Measurements from ENCODE around the gene NECAB2.

Gene NECAB2

DNA sequence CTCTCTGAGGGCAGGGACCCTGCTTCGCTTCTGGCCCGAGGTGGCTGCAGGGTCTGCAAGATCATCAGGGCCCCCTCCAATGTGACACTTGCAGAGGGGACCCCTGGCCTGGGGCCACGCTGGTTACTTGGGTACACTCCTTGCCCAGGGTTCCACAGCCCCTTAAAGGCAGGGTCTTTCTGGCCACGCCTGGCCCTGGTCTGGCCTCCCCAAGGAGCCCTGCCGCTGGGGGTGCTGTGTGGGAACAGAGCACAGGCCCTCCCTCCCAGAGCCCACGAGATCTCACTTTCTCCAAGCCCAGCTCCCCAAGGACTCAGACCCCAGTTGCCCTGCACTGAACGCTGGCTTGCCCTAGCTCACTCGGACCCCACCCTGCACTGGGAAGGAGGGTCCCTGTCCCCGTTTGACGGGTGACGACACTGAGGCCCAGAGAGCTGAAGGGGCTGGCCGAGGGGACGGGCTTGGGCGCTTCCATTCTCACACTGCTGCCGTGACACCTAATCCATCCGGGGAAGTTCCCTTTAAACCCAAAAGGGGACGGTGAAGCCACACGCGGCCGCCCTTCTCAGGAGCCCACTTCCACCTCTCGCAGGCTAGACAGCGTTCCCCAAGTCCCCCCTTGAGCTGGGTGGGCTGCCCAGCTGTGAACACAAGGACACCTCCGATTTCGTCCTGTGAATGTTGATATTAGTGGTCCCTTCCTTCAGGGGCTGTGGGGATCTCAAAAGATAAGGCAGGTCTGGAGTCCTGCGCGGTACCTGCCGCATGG, 41.9 kb upstream of the NECAB2 start:
- TF ChIP-seq, protein P1, sequence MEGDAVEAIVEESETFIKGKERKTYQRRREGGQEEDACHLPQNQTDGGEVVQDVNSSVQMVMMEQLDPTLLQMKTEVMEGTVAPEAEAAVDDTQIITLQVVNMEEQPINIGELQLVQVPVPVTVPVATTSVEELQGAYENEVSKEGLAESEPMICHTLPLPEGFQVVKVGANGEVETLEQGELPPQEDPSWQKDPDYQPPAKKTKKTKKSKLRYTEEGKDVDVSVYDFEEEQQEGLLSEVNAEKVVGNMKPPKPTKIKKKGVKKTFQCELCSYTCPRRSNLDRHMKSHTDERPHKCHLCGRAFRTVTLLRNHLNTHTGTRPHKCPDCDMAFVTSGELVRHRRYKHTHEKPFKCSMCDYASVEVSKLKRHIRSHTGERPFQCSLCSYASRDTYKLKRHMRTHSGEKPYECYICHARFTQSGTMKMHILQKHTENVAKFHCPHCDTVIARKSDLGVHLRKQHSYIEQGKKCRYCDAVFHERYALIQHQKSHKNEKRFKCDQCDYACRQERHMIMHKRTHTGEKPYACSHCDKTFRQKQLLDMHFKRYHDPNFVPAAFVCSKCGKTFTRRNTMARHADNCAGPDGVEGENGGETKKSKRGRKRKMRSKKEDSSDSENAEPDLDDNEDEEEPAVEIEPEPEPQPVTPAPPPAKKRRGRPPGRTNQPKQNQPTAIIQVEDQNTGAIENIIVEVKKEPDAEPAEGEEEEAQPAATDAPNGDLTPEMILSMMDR (IDR thresholded peaks at IDR 0.05; ENCODE audit: borderline replicate concordance, control extremely low read depth, extremely low read depth, insufficient read depth, missing control alignments) = no peak
- in situ Hi-C loops (cut with MboI; ENCODE audit: low sequenced_read_pairs, unreplicated experiment) = no loop called here
- no peak for DNase-seq (ENCODE audit: low spot score)

DNA sequence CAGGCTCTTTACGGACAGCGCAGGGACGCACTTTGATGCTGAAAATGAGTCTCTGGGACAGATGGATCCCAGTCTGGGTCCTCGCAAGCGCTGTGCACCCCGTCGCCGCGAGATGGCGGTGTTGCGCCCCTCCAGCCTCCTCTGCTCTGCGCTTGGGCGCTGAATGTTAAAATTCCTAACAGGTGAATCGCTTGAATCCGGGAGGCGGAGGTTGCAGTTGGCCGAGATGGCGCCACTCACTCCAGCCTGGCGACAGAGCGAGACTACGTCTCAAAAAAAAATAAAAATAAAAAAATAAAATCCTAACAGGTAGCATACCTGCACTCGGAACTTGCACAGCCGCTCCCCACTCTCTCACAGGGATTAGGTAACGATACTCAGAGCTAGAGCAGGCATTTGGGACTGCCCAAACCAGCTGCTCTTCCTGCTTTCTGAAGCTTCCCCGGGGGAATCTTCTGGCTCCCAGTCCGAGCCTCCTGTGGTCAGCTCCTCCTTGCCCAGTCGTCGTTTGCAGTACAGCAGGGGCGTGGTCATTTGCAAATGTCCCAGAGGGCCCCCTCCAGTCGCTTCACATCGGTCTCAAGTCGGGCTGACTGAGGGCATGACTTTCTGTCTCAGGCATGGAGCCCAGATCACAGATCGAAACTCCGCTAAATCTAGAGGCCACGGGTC, 41.2 kb upstream of the NECAB2 start:
- TF ChIP-seq, protein P1 (IDR thresholded peaks at IDR 0.05; ENCODE audit: borderline replicate concordance, control extremely low read depth, extremely low read depth, insufficient read depth, missing control alignments) = peak; percentile 96
- peak; percentile 90 for DNase-seq (ENCODE audit: low spot score)
- in situ Hi-C loops (cut with MboI; ENCODE audit: low sequenced_read_pairs, unreplicated experiment) = no loop called here

DNA sequence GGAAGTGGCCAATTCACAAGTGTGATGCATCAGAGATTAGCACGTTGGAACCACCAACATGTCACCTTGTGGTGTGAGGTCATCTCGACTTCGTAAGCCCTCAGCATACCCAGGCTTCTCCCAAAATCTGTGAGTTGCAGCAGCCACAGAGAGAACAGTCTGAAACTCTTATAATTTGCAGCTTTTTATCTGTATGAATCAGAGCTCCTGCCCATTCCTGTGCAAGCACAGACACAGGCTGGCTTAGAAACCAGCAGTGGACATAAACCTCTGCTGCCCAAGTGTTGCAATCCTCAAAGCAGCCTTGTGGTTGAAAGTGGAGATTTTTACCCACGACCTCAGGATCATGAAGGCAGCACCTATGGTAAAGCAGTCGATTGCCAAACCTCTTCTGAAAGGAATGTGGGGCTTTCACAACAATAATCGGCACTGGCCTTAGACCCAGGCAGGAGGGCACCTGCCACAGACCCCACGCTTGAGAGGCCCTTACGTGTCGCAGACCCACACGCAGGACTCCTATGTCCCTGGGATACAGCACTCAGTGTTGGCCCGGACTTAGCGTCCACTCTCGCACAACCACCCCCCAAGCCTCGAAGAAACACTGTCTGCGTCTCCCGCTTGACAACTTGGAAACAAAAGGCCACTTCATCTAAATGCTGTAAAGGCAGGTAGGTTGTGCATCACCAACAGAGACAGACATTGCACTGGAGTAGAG, 39.5 kb upstream of the NECAB2 start:
- TF ChIP-seq, protein P1 (IDR thresholded peaks at IDR 0.05; ENCODE audit: borderline replicate concordance, control extremely low read depth, extremely low read depth, insufficient read depth, missing control alignments) = no peak
- in situ Hi-C loops (cut with MboI; ENCODE audit: low sequenced_read_pairs, unreplicated experiment) = no loop called here
- DNase-seq (ENCODE audit: low spot score) = no peak

DNA sequence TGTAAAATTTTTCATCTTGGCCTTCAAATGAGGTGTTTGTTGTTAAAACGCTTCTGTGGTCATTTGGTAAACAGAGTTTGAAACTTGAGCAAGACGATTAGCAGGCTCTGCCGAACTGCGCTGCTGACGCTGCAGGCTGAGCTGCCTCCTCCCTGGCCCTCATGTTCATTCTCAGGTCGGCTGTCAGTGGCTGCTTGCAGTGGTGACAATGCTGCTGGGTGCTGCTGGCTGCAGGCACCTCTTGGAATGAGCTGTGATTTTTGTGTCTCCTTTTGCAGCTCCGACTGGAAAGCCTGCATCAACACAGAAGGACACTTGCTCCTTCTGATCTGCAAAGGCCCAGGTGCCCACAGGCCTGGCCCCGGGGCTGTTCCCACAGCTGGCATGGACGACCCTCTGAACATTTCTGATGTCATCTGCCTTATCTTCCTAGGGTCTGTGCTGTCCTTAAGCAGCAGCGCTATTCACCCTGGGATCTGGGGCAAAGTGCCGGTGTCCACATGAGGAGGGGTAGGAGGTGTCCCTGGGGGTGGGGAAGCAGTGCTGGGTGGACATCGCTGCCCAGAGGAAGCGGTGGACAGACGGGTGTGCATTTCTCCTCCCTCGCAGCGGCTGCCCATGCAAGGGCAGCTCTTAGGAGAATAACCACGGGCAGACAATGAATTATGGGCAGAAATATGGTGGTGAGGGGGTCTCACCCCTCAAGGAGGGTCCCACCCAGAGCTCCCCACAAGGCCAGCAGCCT, 38.1 kb upstream of the NECAB2 start:
- in situ Hi-C loops (cut with MboI; ENCODE audit: low sequenced_read_pairs, unreplicated experiment) = no loop called here
- TF ChIP-seq, protein P1 (IDR thresholded peaks at IDR 0.05; ENCODE audit: borderline replicate concordance, control extremely low read depth, extremely low read depth, insufficient read depth, missing control alignments) = no peak
- DNase-seq (ENCODE audit: low spot score) = no peak

DNA sequence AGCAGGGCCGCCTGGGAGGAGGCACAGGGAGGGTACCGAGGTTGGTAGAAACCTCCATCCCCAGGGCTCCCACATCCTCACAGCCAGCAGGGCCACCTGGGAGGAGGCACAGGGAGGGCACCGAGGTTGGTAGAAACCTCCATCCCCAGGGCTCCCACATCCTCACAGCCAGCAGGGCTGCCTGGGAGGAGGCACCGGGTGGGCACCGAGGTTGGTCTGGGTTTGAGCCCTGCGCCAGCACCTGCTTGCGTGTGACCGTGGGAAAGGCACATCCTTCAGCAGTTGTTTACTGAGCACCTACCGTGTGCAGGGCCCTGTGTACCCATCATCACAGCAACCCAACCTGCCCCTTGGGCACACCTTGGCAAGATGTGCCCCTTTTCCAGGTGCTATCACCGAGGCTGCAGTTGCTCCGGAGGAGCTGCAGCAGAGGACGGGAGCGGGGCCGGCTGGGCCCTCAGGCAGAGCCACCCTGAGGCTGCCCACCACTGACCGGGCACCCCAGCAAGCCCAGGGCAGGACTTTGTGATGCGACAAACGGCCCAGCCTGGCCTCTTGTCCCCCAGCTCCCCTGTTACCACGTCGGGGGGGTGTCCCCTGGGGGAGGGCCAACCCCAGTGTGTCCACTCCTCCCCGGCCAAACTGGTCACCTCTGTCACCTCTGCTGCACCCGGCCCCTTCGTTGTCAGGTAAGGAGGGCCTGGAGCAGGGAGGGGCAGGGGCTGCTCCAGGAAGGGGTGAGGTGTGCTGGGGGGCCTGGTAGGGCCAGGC, 37.1 kb upstream of the NECAB2 start:
- no peak for DNase-seq (ENCODE audit: low spot score)
- TF ChIP-seq, protein P1 (IDR thresholded peaks at IDR 0.05; ENCODE audit: borderline replicate concordance, control extremely low read depth, extremely low read depth, insufficient read depth, missing control alignments) = no peak
- in situ Hi-C loops (cut with MboI; ENCODE audit: low sequenced_read_pairs, unreplicated experiment) = no loop called here
